Neuron (in vitro differentiated cells): ENCODE measurements around the gene JMJD7.

Experiments used
- H2AFZ ChIP-seq: one replicate; pipeline ENCODE4 v1.6.1; 2013; ENCODE audit warnings: low read depth, mild to moderate bottlenecking, inconsistent platforms, low read length, moderate library complexity
- H3K27me3 ChIP-seq: one replicate; pipeline ENCODE4 v1.6.1; 2013; ENCODE audit warnings: low read length; ENCODE audit not compliant: insufficient read depth
- H3K36me3 ChIP-seq: one replicate; pipeline ENCODE4 v1.6.1; 2013; ENCODE audit warnings: low read length; ENCODE audit not compliant: insufficient read depth
- H3K4me1 ChIP-seq: one replicate; pipeline ENCODE4 v1.6.1; 2013; ENCODE audit warnings: low read length; ENCODE audit not compliant: insufficient read depth
- H3K4me3 ChIP-seq: 2 replicates; pipeline ENCODE4 v1.5.1; 2013; ENCODE audit warnings: mild to moderate bottlenecking, low read length, moderate library complexity
- H3K9me3 ChIP-seq: one replicate; pipeline ENCODE4 v1.6.1; 2013; ENCODE audit warnings: low read length

Gene JMJD7

GRCh38 chr15:41806291-41807181, 21.4 kb upstream of the JMJD7 start:
- Histone ChIP-seq H3K4me1 (no peaks in the 10 kb centered on the region), H3K9me3 (no peaks in the 10 kb centered on the region), H3K36me3 (no peaks in the 10 kb centered on the region), H2AFZ (no peak overlapping the region), H3K27me3 (no peaks in the 10 kb centered on the region), H3K4me3 (no peak overlapping the region)

- H3K9me3 ChIP-seq, result no peaks in the 10 kb centered on the region
- H3K4me1 ChIP-seq, result no peaks in the 10 kb centered on the region
- no peak overlapping the region for H2AFZ ChIP-seq
- H3K27me3 ChIP-seq, result no peaks in the 10 kb centered on the region
- H3K4me3 ChIP-seq, result no peak overlapping the region
- peaks cover 6% of the 10 kb centered on the region for H3K36me3 ChIP-seq
Observed at GRCh38 chr15:41809121-41809520, 18.8 kb upstream of the JMJD7 start.

GRCh38 chr15:41809526-41810220, 18.2 kb upstream of the JMJD7 start:
- Histone ChIP-seq H3K4me1 (no peaks in the 10 kb centered on the region), H2AFZ (no peak overlapping the region), H3K36me3 (peaks cover 9% of the 10 kb centered on the region), H3K4me3 (no peak overlapping the region), H3K9me3 (no peaks in the 10 kb centered on the region), H3K27me3 (no peaks in the 10 kb centered on the region)

- Histone ChIP-seq H3K4me3 (no peak overlapping the region), H3K9me3 (no peaks in the 10 kb centered on the region), H3K36me3 (peaks cover 17% of the 10 kb centered on the region), H2AFZ (no peak overlapping the region), H3K27me3 (no peaks in the 10 kb centered on the region), H3K4me1 (no peaks in the 10 kb centered on the region)
Observed at GRCh38 chr15:41810651-41811431, 17.1 kb upstream of the JMJD7 start.

- Histone ChIP-seq H3K4me1 (no peaks in the 10 kb centered on the region), H3K27me3 (no peaks in the 10 kb centered on the region), H3K4me3 (no peak overlapping the region), H2AFZ (no peak overlapping the region), H3K36me3 (peaks cover 22% of the 10 kb centered on the region), H3K9me3 (no peaks in the 10 kb centered on the region)
Observed at GRCh38 chr15:41811432-41812195, 16.3 kb upstream of the JMJD7 start.

- Histone ChIP-seq H3K27me3 (no peaks in the 10 kb centered on the region), H3K4me1 (no peaks in the 10 kb centered on the region), H2AFZ (no peak overlapping the region), H3K9me3 (no peaks in the 10 kb centered on the region), H3K36me3 (peaks cover 35% of the 10 kb centered on the region), H3K4me3 (no peak overlapping the region)
Observed at GRCh38 chr15:41812820-41813375, 15.0 kb upstream of the JMJD7 start.

- Histone ChIP-seq H3K27me3 (no peaks in the 10 kb centered on the region), H2AFZ (no peak overlapping the region), H3K4me3 (no peak overlapping the region), H3K36me3 (peaks cover 40% of the 10 kb centered on the region), H3K9me3 (no peaks in the 10 kb centered on the region), H3K4me1 (no peaks in the 10 kb centered on the region)
Observed at GRCh38 chr15:41813426-41813825, 14.5 kb upstream of the JMJD7 start.

- H3K27me3 ChIP-seq, result no peaks in the 10 kb centered on the region
- no peak overlapping the region for H3K4me3 ChIP-seq
- H2AFZ ChIP-seq, result no peak overlapping the region
- H3K4me1 ChIP-seq, result no peaks in the 10 kb centered on the region
- H3K9me3 ChIP-seq, result no peaks in the 10 kb centered on the region
- H3K36me3 ChIP-seq, result peaks cover 48% of the 10 kb centered on the region
Observed at GRCh38 chr15:41814534-41814933, 13.4 kb upstream of the JMJD7 start.

- no peak overlapping the region for H2AFZ ChIP-seq
- H3K4me1 ChIP-seq, result no peaks in the 10 kb centered on the region
- no peaks in the 10 kb centered on the region for H3K9me3 ChIP-seq
- no peak overlapping the region for H3K4me3 ChIP-seq
- H3K36me3 ChIP-seq, result peaks cover 63% of the 10 kb centered on the region
- no peaks in the 10 kb centered on the region for H3K27me3 ChIP-seq
Observed at GRCh38 chr15:41816788-41817187, 11.1 kb upstream of the JMJD7 start.

- no peaks in the 10 kb centered on the region for H3K4me1 ChIP-seq
- no peak overlapping the region for H2AFZ ChIP-seq
- no peaks in the 10 kb centered on the region for H3K9me3 ChIP-seq
- peaks cover 67% of the 10 kb centered on the region for H3K36me3 ChIP-seq
- no peak overlapping the region for H3K4me3 ChIP-seq
- no peaks in the 10 kb centered on the region for H3K27me3 ChIP-seq
Observed at GRCh38 chr15:41817327-41817726, 10.6 kb upstream of the JMJD7 start.

GRCh38 chr15:41817781-41818180, 10.1 kb upstream of the JMJD7 start:
- peaks cover 70% of the 10 kb centered on the region for H3K36me3 ChIP-seq

GRCh38 chr15:41819455-41820050, 8.3 kb upstream of the JMJD7 start:
- no peaks in the 10 kb centered on the region for H3K9me3 ChIP-seq
- H3K4me1 ChIP-seq, result no peaks in the 10 kb centered on the region
- H2AFZ ChIP-seq, result no peak overlapping the region
- H3K27me3 ChIP-seq, result no peaks in the 10 kb centered on the region
- H3K4me3 ChIP-seq, result no peak overlapping the region
- peaks cover 78% of the 10 kb centered on the region for H3K36me3 ChIP-seq

More at GRCh38 chr15:41817781-41818180, 10.1 kb upstream of the JMJD7 start:
- Histone ChIP-seq H3K4me3 (no peak overlapping the region), H3K4me1 (no peaks in the 10 kb centered on the region), H2AFZ (no peak overlapping the region), H3K9me3 (no peaks in the 10 kb centered on the region), H3K27me3 (no peaks in the 10 kb centered on the region)
